ENCODE results near the gene CLIC5.
A peak's percentile ranks its signal among the peaks of the same experiment; 100 is the strongest.

The CLIC5 gene

DNA sequence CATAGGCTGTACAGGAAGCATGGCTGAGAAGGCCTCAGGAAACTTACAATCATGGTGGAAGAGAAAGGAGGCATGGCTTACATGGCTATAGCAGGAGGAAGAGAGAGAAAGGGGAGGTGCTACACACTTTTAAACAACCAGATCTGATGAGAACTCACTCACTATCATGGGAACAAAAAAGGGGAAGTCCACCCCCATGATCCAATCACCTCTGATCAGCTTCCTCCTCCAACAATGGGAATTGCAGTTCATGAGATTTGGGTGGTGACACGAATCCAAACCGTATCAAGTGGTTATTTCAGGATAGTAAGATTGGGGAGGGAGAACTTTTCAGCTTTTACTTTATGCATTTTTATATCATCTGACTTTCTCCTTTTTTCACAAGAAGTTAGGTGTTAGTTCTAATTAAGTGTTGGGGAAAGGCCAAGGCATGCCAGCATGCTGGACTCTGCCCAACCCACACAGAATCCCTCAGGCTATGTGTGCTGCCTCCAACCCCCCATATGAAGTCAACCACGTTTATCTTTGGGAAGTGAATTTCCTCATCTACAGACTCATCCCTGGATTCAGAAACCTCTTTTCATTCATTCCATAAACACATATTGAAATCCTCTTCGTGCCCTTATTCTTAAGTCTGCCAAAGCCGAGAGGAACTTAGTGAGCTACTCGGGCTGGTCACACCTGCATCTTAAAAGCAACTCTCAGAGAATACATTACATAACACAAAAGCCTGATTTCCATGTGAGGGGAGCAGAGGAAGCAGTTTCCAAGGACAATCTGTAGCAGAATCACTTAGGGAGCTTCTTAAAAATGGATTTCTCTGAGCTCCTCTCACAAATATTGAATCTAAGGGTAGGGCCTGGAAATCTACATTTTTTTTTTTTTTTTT lies 16.7 kb upstream of the CLIC5 start:
- DNase-seq, result no peak

DNA sequence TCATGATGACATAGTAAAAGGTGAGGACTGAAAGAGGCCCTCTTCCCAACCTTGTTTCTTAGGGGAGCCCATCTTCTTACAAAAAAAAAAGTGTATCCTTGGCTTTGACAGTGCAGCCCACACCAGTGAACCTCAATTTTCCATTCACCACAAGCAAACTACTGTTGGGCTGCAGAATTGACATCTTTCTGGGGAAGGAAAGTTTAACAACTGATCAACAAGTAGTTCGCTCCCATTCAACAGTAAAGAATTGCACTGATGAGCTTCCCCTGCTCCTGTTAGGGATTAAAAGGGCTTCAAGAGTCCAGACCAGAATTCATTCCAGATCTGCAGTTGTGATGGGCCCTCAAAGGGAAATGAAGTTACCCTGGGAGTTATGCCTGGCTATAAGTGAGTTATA lies 13.9 kb upstream of the CLIC5 start:
- no peak for DNase-seq

DNA sequence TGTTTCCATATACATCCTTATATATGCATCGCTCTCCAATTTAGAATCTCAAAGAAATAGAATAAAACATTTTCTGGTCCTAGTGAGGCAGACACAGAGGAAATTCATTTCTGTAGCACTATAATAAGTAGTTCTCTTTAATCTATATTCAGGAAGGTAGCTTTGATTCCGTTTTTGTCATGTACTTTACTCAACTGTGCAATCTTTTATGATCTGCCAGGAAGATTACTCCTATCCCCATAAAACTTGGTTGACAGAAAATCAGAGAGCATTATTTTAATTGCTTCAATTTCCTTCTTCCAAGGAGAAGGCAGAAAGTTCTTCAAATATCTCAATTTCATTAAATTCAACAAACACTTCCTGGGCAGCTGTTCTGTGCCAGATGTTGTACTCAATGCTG lies 10.6 kb upstream of the CLIC5 start:
- no peak for DNase-seq

DNA sequence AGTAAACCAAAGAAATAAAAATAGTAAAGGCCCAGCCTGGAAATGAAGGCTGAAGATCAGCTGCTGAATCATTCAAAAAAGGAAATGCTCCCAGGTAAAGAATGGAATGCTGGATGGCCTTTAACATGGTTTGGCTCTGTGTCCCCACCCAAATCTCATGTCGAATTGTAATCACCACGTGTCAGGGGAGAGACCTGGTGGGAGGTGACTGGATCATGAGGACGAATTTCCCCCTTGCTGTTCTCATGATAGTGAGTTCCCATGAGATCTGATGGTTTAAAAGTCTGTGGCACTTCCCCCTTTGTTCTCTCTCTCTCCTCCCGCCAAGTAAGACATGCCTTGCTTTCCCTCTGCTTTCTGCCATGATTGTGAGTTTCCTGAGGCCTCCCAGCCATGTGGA lies 9.9 kb upstream of the CLIC5 start:
- no peak for DNase-seq

DNA sequence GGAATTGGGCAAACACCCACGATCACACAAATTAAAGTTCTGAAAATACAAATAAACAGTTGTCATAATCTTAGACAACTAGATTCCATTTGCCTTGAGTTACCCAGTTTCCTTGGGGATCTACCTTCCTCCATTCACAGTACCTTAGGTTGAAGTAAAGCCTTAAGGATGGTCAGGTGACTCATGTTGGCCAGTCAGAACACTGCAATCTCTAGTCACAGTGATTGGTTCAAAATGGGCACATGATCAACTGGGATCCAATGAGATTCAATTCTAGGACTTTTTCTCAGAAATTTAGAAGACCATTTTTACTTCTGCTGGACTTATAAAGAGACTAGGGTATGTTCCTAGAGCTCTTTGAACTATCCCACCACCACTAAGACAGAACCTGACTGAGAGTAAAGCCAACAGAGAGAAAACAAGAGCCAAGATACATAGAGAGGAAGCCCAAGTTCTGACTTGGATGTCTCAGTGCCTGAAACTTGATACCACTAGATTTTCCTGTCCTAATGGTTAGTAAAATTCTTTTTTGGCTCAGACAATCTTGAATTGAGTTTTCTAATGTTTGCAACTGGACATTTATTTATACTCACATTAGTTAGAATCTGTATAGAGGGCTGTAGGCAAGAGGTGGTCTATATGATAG lies 8.6 kb upstream of the CLIC5 start:
- no peak for DNase-seq

DNA sequence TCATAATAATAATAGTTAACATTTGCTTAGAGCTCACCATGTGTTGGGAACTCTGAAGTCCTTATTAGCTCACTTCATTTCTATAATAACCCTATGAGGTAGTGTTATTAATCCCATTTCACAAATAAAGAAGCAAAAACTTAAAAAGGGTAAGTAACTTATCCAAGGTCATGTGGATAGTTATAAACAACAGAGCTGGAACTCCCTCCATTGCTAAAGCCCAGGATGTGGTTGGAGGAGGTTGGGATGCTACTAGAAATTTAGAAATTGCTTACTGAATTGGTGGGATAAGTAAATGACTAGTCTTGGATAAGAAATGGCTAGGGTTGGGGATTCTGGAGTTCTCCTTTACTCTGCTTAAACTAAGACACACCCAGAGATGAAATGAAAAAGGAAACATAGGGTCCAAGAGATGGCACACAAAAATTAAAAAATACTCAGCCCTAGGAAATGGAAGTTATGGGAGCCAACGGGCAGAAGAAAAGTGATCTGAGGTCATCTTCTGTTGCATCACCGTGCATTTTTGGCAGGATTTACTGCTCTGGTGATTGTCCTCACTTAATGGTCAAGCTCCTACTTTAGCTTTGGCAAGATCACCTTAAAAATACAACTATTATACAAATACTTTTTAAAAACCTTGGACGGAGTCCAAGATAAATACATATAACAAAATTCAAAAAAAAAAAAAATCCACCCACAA lies 7.7 kb upstream of the CLIC5 start:
- no peak for DNase-seq

DNA sequence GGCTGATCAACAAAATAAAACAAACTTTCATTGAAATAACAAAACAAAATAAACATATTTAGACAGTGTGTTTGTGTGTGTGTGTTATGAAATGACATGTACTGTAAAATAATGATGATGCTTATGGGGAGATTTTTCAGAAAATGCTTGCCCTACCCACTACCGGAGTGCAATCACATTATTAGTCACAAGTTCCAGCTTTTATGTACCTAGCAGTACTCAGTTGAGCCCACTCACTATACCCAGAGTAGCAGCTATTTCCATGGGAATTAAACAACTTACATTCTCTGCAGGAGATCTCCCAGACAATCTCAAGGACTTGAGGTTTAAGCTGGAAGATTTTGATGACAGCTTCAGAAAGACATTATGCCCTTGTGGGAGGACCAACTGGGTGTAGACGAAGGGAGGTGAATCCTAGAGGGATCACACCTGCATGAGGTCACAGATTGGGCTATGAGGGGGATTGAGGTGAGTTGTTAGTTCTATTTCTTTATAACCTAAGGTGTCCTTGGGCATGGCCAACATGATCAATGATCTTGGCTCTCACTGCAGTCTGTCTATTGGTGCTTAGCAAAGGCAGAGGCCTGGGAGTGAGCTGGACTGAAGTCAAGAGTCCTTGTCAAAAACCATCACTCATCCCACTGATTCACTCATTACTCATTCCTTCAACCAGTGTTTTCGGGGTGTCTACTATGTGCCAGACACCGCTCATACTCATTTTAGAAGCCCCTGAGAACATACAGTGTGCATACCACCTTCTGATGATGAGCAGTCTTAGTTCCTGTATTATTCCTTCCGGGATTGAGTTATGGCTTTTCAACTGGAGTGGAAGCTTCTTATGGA lies 6.7 kb upstream of the CLIC5 start:
- DNase-seq, result no peak

DNA sequence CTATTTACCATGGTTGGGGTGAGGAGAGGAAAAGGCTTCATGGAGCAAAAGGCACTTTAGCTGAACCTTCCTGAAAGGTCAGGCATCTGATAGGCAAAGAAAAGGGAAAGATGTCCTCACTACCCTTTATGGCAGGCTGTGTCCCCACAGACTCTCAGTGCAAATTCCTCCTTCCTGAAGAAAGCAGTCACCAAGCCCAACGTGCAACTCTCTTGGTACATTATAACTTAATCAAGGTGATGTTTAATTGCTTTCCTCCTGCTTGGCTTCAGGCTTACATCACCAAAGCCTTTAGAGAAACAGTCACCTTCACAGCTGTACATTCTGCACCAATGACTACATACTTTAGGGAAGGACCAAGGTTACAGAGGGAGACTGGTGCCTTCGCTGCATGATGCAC lies 2.1 kb upstream of the CLIC5 start:
- DNase-seq, result no peak

DNA sequence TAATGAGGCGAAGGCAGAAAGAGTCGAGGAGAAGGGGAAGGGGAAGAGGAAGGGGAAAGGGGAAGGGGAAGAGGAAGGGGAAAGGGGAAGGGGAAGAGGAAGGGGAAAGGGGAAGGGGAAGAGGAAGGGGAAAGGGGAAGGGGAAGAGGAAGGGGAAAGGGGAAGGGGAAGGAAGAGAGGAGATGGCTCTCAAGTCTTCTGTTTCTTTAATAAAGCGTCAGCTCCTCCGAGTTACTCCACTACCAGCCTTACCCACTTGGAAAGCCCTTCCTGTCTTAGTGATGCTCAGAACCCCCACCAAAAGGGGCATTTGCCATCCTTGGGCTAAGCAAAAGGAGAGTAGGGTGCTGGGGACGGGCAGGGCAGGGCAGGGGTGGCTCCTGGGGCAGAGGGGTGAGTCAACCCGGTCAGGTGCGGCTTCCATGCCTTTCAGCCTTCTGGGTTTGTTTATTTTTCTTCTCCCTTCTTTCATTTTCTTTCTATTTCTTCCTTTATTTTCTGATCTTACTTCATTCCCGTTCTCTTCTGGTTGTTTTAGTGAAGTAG lies 476 bp upstream of the CLIC5 start:
- DNase-seq, result no peak

DNA sequence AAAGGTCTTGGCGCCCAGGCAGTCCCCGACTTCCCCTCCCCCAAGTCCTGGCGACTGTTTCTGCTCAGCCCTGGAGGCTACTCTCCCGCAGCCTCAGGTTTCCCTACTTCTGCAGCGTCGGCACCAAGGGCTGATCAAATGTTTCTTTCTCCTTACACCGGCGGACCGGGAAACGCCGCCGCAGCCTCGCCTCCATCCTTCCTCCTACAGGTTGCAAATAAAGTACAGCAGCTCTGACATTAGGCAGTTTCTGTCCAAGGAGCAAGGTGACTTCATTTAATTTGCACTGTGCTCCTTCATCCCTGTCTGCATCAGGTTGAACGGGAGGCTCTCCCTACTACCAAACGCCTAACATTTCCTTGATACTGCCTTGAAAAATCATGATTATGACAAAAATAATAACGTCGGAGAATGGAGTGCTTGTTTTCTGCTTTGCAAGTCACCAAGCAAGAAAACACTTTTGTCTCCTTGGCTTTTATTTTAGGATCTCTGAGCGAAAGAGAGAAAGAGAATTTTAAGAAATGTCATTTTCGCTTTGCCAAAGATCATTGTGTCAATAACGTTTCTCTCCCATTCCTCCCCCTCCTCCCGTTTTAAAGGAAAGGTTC lies 1.0 kb downstream of the CLIC5 start:
- DNase-seq, result no peak

DNA sequence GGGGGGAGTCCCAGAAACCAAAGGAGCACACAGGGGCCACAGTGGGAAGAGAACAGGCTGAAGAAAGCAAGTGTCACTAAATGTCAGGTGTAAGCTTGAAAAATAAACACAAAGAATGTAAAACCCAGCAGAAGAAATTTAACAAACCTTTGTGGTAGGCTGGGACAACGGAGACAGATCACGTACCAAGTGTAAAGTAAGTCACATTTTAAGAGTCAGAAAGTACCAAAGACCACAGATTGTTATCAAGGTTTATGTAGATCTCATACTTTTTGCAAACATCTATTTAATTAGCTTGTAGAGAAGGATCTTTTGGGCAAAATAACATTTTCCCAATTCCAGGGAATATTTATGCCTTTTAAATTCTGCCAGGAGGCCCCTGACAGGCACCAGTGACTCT lies 1.6 kb downstream of the CLIC5 start:
- DNase-seq, result no peak

DNA sequence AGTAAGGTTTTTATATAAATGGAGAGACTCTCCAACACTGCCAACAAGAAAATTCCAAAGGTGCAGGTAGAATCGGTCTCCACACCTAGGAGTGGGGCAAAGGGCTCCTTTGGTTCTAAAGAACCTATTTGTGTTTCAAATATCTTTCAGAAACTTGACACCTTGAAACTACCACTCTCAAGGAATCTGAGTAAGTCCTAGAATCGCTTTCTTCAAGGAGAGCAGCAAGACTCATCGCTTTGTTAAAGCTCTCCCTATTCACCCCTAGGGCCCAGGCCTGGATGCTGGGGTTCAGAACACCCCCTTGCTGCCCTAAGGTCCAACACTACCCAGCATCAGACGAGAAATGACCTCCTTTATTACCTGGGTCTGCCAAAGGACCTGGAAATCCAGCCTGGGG lies 2.0 kb downstream of the CLIC5 start:
- DNase-seq, result no peak

DNA sequence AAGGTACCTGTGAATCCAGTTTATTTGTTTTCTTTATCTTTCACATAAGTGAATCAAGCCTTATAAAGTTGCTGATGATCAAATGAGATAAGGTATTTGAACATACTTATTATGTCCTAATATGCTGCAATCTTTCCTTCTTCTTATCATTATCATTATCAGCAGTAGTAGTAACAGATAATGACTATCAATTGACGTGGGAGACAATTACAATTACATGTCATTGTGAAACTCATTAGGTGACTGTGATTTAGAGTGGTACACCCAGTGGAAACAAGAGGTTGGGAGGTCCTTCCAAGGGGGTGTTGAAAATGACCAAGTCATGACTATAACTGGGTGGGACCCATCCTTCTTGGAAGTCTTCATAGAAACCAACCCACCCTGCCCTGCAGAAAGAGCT lies 2.8 kb downstream of the CLIC5 start:
- DNase-seq, result no peak

DNA sequence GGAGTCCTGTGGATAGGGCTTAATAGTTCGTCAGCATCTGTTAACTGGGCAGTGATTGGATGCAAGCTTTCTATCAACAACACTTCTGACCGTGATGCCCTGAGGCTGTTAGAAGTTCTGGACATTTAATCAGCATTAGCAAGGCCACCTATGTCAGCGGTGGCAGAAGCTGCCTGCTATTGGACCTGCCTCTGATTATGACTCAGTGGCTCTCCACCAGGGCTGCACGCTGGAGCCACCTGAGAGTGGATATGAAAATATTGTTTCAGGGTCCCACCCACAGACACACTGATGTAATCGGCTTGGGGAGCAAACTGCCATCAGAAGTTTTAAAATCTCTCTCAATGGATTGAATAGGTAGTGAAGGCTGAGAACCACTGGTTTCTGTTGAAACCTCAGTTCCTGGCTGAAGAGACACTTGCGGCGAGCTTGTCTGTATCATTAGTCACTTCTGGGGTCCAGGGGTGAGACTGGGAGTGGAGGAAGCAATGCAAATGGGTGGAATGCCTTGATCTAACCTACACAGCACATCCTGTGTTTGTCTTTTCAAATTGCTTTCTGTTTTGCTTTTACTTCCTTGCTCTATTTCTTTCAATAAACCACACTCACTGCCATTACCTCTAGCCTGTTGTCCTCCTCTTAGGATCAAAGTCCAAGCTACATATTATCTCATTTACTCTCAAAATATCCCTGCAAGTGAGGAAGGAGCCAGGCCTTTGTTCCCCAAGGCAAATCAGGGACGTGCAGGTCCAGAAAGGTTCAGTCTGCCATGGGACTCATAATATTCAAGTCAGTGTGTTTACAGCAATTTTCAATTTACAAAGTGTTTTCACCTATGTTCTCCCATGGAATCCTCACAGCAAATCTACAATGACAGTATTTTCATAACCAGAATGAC lies 4.2 kb downstream of the CLIC5 start:
- peak; percentile 32 to 44 for DNase-seq

DNA sequence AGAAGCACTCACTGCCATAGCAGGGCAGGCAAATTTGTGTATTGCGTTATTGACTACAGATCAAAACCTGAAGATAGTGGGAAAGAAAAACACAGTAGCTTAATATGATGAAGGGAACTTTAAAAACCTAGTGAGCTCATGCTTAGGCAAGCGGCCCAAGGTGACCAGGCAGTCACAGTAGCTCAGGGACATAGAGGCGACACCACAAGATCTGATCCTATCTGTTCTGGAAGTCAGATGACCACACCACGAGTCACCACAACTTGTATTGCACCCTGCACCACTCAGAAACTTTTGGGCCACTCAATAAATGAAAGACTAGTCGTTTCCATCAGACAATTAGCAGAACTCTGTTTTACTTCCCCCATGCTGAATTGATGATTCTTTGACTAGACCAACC lies 4.9 kb downstream of the CLIC5 start:
- no peak for DNase-seq

DNA sequence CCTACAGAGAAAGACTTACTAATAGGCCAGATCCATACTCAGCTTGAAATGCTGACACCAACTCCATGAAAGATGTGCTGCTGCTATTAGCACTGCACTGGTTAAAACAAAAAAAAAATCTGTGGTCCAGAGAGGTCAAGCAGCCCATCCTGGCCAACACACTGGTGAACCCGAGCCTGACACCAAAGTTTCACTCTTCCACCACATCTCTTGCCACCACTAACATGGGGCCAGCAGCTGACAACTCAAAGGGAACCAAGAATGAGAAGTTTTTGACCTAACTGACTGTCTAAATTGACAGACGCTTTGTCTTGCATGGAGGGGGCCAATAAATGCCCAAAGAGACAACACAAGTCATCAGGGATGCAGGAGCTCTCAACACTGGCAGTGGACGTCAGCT lies 5.4 kb downstream of the CLIC5 start:
- DNase-seq, result no peak

DNA sequence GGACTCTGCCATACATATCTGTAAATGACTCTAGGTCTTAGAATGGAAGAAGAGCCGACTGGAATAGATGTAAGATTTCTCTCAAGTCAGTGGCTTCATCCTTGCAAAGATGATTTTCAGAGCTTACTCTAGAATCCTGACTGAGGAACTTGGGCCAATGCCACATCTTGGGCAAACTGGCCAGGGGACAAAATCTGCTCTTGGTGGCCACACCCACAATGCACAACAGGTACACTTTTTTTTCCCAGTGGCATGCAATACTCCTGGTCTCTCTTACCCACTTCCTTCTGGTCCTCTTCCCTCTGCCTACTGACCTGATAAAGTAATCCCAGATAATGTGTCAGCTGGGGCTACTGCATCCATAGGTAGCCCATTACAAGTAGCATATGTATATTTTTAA lies 13.4 kb downstream of the CLIC5 start:
- no peak for DNase-seq

DNA sequence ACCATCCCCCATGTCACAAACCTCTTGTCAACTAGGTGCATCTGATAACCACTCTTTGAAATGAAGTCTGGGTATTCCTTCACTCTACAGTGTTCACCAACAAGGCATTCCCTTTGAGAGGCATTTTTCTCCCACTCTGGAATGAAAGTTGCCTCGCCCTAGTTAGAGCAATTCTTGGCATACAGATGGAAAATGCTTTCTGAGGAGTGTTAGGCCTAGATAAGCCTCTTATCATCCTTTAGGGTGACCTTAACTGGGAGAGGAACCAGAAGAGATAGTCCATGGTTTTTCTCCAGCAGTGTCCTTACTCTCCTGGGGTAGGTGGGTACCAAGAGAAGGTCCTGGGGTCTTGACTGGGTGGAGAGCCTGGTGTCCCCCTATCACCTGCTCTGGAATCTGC lies 14.8 kb downstream of the CLIC5 start:
- no peak for DNase-seq

DNA sequence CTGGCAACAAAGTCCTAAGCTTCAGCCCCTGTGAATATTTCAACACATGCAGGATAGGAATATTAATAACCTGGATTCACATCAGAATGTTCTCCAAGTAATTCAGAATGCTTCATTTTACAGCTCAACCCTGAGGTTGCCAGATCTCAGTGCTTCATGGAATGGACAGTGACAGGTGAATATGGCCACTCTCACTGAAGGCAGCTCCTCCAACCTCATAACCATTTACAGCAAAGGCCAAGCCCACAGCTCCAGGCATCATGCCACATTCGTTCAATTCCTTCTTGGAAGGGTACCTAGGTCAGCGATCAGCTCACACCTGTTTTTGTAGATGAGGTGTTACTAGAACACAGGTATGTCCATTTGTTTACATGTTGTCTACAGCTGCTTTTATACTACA lies 17.1 kb downstream of the CLIC5 start:
- DNase-seq, result no peak

DNA sequence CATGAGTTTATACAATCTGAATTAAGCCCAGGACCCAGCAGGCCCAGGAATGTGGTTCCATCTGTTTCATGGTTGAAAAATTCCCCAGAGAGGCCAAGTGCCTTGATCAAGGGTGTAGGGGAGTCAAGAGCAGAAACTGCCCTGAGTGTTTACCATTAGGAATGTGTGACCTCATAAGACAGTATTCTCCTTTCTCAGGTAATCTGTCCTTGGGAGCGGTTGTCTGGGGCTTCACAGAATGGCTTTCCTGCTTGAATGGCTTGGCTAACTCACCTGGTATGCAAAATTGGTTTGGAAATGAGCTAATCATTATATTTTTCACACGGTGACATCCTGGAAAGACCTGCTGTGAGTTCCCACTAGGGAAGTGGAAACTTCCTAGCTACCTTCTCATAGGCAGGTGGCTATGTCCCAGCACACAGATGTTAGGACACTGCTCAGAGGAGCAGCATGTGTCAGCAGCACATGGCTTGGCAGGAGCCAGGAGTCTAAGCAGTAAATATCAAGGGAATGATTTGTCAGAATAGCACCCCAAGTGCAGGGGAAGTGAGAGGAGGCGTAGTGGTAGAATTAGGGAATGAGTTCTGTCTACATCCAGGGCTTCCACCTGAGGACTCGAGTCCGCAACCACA lies 17.7 kb downstream of the CLIC5 start:
- DNase-seq, result no peak

DNA sequence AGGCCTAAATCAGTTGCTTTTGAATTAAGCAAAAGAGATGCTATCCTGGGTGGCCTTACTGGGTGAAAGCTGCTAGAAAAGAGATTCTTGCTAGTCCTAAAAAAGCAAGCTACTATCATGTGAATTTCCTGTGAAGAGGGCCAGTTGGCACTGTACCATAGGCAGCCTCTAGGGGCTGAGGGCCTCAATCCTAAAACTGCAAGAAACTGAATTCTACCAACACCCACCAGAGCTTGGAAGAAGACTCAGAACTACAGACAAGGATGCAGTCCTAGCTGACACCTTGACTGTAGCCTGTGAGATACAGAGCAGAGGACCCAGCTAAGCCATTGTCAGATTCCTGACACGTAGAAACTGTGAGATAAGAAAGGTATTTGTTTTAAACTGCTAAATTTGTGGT lies 24.5 kb downstream of the CLIC5 start:
- DNase-seq, result no peak
